Ecto neural progenitor cell (in vitro differentiated cells): ENCODE measurements around the gene PRKN.

Experiments
- DNase-seq: peaks from one replicate; pipeline ENCODE4 v3.0.0-alpha.2; 2018; ENCODE audit warnings: low spot score

Gene PRKN

GRCh38 chr6:162244031-162244430 is 483.5 kb downstream of the PRKN start:
- no peak for DNase-seq

DNA sequence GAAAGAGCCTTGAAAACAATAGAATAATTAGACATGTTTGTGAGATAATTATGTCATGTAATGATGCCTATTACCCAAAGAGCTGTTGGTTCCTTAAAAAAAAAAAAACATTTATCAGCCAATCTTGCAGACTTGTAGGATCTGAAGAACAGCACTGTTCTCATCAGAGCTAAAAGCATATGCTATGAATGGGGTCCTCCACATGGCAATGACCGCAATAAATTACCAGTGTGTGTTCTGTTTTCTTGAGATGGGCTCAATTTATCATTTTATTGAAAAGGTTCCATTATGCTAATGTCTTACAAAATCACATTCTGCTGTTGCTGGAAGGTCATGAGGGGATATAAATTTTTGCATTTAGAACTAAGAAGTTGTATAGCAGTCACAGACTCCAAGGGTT is 484.7 kb downstream of the PRKN start:
- DNase-seq: no peak

- DNase-seq: no peak
These were observed 488.2 kb downstream of the PRKN start for GRCh38 chr6:162239330-162239729.

- DNase-seq: no peak
These were observed 488.9 kb downstream of the PRKN start for GRCh38 chr6:162238675-162239074.

DNA sequence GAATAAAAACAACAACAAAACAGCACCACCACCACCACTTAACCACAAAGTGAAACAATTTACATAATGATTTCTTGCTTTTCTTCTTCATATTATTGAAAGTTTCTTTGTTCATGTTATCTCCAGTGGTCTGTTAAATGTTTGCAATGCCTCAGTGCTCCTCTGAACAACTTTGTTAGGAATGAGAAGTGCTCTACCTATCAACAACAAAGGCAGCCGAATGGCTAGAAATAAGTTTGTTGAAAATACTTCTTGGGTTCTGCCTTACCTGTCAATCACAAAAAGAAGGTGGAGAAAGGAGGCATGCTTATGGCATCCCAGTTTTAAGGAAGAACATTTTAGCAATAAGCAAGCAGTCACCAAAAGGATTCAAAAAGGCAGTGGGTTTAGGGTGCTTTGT is 490.2 kb downstream of the PRKN start:
- no peak for DNase-seq

GRCh38 chr6:162234631-162235030 is 492.9 kb downstream of the PRKN start:
- no peak for DNase-seq

DNA sequence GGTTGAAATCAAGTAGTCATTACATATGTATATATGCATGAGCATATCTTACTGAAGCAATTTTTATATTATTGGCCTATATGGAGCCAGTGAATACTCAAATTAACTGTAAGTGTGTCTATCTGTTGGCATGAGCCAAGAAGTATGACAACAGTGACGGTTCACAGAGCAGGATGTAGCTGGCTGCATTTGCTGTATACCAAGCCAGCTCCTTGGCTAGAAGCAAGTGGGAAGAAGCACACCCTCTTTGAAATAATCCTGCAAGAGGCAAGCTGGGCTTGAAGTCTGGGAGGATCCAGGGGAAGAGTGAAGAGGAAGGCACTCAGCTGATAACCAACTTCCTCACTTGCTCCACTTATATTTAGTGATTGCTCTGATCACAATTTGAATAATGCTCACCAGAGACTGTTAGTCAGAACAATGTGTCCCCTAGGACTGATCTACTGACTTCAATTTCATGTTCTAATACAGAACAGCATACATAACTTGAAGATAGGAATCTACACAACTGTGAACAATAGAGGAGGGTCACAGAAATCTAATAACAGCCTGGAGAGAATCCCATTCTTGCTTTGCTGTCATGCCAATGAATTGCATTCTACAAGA is 497.3 kb downstream of the PRKN start:
- no peak for DNase-seq

DNA sequence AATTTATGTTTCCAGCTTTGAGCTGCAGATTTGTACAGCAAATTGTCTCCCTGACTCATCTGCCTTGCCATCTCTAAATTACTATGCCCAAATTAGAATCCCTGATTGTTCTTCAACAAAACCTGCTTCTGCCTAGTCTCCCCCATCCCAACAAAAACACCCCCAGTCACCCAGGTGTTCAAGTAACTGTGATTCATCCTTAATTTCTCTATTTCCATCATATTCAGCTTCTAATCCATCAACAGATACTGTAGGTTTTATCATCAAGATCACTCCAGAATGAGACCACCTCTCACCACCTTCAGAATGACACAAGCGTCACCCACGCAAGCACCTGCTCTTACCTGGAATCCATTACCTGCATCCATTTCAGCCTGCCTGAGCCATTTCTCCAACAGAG is 498.5 kb downstream of the PRKN start:
- no peak for DNase-seq

DNA sequence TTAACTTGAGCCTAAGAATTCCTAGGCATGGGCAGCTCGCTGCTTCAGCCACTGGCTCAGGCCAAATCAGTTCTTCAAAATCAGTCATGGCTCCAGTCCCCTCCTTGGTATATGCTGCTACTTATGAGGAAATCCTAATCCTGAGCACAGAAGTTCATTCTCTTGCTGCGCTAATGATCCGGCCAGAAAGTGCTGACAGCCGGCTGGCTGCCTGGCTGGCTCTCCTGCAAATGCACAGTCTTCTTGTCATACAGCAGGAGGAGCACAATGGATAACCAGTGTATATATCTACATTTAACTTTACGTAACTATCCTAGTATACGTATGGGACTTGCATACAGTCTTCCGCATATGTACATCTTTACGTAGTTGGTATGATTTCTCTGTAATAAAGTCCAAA is 500.8 kb downstream of the PRKN start:
- no peak for DNase-seq

DNA sequence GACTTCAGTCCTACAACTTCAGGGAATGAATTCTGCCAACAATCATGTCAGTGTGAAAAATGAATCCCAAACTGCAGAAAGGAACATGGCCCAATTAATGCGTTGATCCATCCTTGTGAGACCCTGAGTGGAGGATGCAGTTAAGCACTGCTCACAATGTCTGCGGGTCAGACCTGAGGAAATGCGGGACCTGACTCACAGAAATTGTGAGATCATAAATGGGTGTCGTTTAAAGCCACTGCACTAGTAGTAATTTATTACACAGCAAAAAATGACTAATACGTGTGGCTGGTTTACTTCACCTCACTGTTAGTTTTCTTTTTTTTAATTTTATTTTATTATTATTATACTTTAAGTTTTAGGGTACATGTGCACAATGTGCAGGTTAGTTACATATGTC is 505.0 kb downstream of the PRKN start:
- no peak for DNase-seq

- DNase-seq: no peak
These were observed 506.7 kb downstream of the PRKN start for GRCh38 chr6:162220876-162221275.

DNA sequence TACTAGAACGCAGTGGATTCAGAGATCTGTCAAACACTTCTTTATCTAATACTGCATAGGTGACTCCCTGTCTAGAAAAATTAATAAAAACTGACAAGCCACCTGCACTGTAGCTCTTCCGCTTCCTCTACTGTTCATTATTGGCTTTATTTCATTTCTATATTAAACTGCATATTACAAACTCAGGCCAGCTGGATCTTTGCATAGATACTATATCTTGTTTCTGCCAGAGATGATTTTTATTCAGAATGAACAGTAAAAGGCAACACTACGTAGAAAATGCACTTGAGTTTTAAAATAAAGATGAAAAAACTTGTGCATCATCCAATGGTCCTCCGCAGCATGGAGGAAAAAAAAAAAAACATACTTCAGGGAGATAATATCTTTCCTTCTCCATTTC is 508.3 kb downstream of the PRKN start:
- no peak for DNase-seq

DNA sequence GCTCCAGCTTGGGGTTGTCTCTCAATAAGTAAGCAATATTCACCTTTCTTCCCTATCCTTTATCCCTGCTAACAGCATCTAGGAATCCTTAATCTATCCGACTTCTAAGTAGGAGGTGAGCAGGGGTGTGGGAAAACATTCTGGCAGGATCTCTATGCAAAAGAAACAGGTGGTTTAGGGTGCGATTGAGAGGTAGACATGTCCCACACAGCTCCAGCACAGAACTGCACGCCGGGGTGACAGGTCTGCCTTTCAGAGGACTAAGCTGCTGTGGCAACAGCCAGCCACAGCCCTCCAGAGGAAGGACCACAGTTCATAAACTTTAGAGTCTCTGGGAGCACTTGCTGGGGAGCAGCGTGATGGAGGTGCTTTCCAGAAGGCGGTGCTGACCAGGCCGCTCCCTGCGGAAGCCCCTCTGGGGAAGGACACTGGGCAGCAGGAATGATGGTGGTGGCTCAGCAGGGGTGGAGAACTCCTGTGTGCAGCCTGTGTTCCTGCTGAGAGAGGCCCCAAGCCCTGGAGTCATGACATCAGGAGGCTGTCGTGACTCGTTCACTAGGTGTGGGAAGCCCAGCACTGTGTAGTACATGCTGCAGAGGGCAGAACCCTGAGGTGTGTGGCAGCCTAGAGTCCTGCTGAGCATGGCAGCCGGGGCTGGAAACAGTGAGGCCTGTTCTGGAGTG is 509.6 kb downstream of the PRKN start:
- no peak for DNase-seq

GRCh38 chr6:162217058-162217457 is 510.5 kb downstream of the PRKN start:
- DNase-seq: no peak

- no peak for DNase-seq
These were observed 515.8 kb downstream of the PRKN start for GRCh38 chr6:162211777-162212176.

DNA sequence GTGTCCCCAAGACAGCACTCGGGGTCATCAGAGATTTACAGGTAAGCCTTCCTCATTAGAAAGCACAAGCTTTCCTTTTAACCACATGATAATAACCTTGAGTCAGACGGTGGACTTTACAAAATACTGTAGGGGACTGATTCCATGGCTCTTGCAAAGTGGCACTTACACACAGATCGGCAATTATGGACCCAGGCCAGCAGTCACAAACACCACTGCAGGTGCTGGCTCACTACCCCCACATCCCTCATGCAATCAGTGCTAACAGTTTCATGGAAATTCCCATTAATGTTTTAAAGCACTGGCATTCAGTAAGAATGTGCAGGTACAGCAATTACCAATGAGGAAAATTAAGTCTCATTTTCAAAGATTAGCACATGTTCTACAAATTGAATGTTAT is 516.5 kb downstream of the PRKN start:
- no peak for DNase-seq

DNA sequence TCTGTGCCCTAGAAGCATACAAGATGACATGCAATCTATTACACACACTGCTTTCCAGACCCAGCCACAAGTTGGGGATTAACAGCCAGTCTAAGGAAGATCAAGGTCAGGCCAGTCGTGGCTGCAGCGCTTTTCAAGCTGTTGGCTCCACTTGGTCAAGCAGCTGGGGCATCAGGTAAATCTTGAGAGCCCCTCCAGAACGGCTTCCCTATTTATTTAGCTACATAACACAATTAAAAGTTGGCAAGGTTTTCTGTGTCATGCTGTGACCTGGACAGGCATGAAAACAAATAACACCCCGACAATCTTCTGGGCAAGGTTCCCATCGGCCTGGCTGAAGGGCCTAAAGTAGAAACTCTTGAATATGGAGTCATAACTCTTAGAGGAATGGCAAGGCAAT is 524.3 kb downstream of the PRKN start:
- no peak for DNase-seq

DNA sequence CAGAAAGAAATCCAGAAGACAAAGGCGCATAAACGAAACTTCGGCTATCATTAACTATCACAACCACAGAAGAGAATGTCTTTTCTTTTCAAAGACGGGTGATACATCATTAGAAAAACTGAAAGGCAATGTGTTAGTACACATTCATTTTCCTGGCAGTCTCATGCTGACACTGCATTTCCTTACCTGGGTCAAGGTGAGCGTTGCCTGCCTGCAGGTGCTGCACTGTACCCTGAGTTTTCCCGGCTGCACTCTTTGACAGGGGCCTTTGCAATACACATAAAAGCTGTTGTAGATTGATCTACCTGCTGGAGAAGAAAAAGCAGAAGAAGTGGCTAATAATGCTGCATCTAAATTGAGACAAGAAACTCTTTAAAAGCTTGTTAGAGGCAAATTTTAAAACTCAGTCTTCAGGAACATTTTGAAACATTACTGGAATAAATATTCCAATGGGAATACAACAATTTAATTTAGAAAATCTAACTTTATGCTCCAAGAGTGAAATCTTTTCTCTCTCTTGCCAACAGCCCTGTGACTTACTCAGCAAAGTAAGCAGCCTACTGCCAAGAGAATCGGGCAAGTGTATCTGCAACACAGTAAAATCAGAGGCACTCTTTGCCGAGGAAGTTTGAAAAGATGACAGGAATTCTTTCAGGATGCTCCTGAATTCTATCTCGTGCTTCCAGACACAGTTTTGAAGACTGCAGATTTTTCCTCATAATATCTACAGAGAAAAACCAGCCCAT is 526.4 kb downstream of the PRKN start:
- DNase-seq: no peak

GRCh38 chr6:162200041-162200440 is 527.5 kb downstream of the PRKN start:
- no peak for DNase-seq

DNA sequence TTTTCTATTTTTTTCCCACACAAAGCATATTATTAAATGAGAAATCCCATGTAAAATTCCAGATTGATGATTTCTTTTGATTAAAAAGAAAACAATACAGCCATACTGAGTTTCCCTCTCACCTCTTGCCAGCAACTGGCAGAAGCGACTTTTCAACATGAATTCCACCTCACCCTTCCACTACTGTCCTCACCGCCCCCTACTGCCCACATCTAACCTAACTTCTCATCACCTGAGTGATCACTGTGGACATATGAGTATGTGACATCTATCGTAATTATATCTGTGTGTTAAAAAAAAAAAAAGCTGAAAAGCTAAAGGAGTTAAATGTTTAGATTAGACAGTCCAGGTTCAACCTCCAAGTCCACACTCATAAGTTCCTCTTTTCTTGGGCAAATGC is 528.6 kb downstream of the PRKN start:
- DNase-seq: no peak

- DNase-seq: no peak
These were observed 529.5 kb downstream of the PRKN start for GRCh38 chr6:162198076-162198475.

DNA sequence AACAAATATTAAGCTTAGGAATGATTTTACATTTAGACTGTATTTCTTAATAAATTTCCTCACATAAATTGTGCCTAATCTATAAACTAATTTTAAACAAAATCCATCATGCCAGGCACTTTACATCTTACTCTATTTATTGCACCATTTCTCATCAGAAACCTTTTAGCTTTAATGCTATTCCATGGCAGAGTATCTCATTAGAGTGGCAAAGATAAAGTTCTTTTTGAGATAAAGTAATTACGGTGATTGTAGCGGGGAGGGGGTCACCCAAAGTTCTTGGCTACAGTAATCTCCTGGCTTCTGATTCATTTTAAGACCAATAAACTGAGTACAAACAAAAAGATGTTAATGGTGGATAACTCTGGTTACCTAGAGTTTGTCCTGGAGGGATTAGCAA is 532.1 kb downstream of the PRKN start:
- no peak for DNase-seq

GRCh38 chr6:162190981-162191380 is 536.6 kb downstream of the PRKN start:
- DNase-seq: no peak
